A673 (cell line): ENCODE data around the gene URB2.

Experiments used
- CTCF ChIP-seq: fragments of 300-800, 200-600 bp; sonication (generic); conservative IDR thresholded peaks from 2 replicates; pipeline ENCODE4 v1.5.1; 2017; ENCODE audit warnings: low read depth, mild to moderate bottlenecking, antibody characterized with exemption, low read length, moderate library complexity, mixed read lengths
- EZH2 ChIP-seq: fragments of 200-600 bp; sonication (generic); IDR thresholded peaks from 2 replicates; pipeline ENCODE4 v1.6.1; 2017; ENCODE audit warnings: borderline replicate concordance, low read depth, mild to moderate bottlenecking, mixed read lengths, antibody characterized with exemption, low read length; ENCODE audit not compliant: poor library complexity, severe bottlenecking

DNA sequence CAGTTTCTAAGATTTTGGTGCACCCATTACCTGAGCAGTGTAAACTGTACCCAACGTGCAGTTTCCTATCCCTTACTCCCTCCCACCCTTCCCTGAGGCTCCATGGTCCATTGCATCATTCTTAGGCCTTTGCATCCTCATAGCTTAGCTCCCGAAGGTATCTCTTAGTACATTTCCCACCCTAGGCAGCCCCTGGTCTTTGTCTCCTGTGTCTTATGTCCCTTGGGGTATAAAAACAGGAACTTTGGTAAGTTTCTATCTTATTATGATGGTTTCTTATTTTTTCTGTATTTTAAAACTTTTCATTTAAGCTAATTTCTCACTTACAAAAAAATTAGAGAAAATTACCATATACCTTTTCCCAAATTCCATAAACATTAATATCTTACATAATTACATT, 78.1 kb downstream of the URB2 start:
- no peak for TF ChIP-seq CTCF
- no peak for TF ChIP-seq EZH2
